ENCODE results near the gene FGF1. TPM values are rescaled to one million over a fixed set of nuclear protein-coding genes. Genes with fewer than 3 reads are reported as not detected.

The FGF1 gene
- total and polyA plus RNA-seq, 12 donors, result 0.42 to 2.5 (median 0.90) TPM

DNA sequence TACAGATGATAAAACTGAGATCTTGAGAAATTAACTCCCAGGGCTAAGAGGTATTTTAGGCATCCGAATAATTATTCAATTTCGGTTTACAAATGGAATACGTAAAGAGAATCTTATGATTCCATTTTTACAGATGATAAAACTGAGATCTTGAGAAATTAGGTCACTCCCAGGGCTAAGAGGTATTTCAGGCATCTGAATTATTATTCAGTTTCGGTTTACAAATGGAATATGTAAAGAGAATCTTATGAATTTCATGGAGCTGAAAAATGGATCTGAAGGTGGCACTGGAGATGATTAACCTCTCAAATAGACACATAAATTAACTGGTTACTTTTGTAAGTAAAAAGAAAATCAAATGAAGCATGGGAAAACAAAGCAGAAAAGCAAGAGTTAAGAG, 44.2 kb downstream of the FGF1 start:
- TF ChIP-seq CTCF (IDR thresholded peaks at IDR 0.05) (no peak), POLR2A (IDR thresholded peaks at IDR 0.05) (no peak)
- Histone ChIP-seq H3K4me3 (no peak overlapping the region), H3K27ac (no peak overlapping the region), H3K4me1 (replicated peaks in 1 of 2) (peaks cover 0 to 5% of the 10 kb centered on the region in 2 donors), H3K9me3 (replicated peaks in 1 of 3) (no peaks in the 10 kb centered on the region), H3K27me3 (no peaks in the 10 kb centered on the region), H3K36me3 (replicated peaks in 1 of 2) (no peaks in the 10 kb centered on the region)
- no peak for DNase-seq
- WGBS, 4 donors, result 77 to 87% (median 81%) methylated on average over 4 of the region's 4 CpGs
- intact Hi-C loops (cut with DNase I), result no loop called here

- 77 to 78% (median 77%) methylated on average over 9 of the region's 9 CpGs for WGBS, 4 donors
- H3K27ac ChIP-seq, result no peak overlapping the region
- TF ChIP-seq POLR2A (IDR thresholded peaks at IDR 0.05), result no peak
- no peak for TF ChIP-seq CTCF (IDR thresholded peaks at IDR 0.05)
- DNase-seq, result no peak
- H3K4me1 ChIP-seq (replicated peaks in 1 of 2), result peaks cover 0 to 5% of the 10 kb centered on the region in 2 donors
- no peaks in the 10 kb centered on the region for H3K36me3 ChIP-seq (replicated peaks in 1 of 2)
- H3K4me3 ChIP-seq, result no peak overlapping the region
- no peaks in the 10 kb centered on the region for H3K9me3 ChIP-seq (replicated peaks in 1 of 3)
- H3K27me3 ChIP-seq, result no peaks in the 10 kb centered on the region
- intact Hi-C loops (cut with DNase I), result no loop called here
These were observed 45.4 kb downstream of the FGF1 start for GRCh38 chr5:142640316-142641005.

- intact Hi-C loops (cut with DNase I), result no loop called here
- Histone ChIP-seq H3K27ac (no peak overlapping the region), H3K4me1 (replicated peaks in 1 of 2) (no peaks in the 10 kb centered on the region), H3K36me3 (replicated peaks in 1 of 2) (no peaks in the 10 kb centered on the region), H3K27me3 (no peaks in the 10 kb centered on the region), H3K4me3 (no peak overlapping the region), H3K9me3 (replicated peaks in 1 of 3) (no peaks in the 10 kb centered on the region)
- WGBS, 4 donors, result 82 to 94% (median 83%) methylated on average over 4 of the region's 4 CpGs
- TF ChIP-seq POLR2A (IDR thresholded peaks at IDR 0.05) (no peak), CTCF (IDR thresholded peaks at IDR 0.05) (no peak)
- DNase-seq, result no peak
These were observed 46.4 kb downstream of the FGF1 start for GRCh38 chr5:142639455-142639854.

- H3K27ac ChIP-seq, result no peak overlapping the region
- 82 to 83% (median 83%) methylated on average over 2 of the region's 2 CpGs; no CpG with 5 or more reads in 1 of the 4 donors for WGBS, 4 donors
- no peaks in the 10 kb centered on the region for H3K4me1 ChIP-seq (replicated peaks in 1 of 2)
- H3K36me3 ChIP-seq (replicated peaks in 1 of 2), result no peaks in the 10 kb centered on the region
- no peak for DNase-seq
- TF ChIP-seq CTCF (IDR thresholded peaks at IDR 0.05) (no peak), POLR2A (IDR thresholded peaks at IDR 0.05) (no peak)
- H3K9me3 ChIP-seq (replicated peaks in 1 of 3), result no peaks in the 10 kb centered on the region
- no peaks in the 10 kb centered on the region for H3K27me3 ChIP-seq
- H3K4me3 ChIP-seq, result no peak overlapping the region
- intact Hi-C loops (cut with DNase I), result no loop called here
These were observed 48.0 kb downstream of the FGF1 start for GRCh38 chr5:142637871-142638270.
